CD8-positive, alpha-beta memory T cell (primary cell): Measurements from ENCODE around the gene TFR2. TPM values are rescaled to one million over a fixed set of nuclear protein-coding genes. Genes with fewer than 3 reads are reported as not detected.

ENCODE experiments used
- CTCF ChIA-PET: fragments of 350-600 bp; sonication (Branson Sonifier 250); formaldehyde crosslinking; loops from one replicate; lab custom pipeline; 2021; ENCODE audit warnings: antibody characterized with exemption; lab: Charles Lee
- POLR2A ChIA-PET: fragments of 350-600 bp; sonication (Branson Sonifier 250); formaldehyde crosslinking; loops from one replicate; lab custom pipeline; 2021; ENCODE audit warnings: antibody characterized with exemption; lab: Charles Lee
- DNase-seq, 5 donors: peaks; one replicate each; pipeline versions ENCODE4 v3.0.0 to v3.0.0-alpha.2; 2020 to 2022; ENCODE audit warnings: mixed read lengths in 1 of 5
- H3K27ac ChIP-seq: one replicate; pipeline ENCODE4 v1.7.0; 2013; ENCODE audit warnings: low read depth, mild to moderate bottlenecking, low read length, moderate library complexity
- H3K27me3 ChIP-seq: 2 replicates; pipeline ENCODE4 v1.7.0; 2013; ENCODE audit warnings: low read length, mild to moderate bottlenecking; ENCODE audit not compliant: insufficient read depth, poor library complexity, severe bottlenecking
- H3K36me3 ChIP-seq: 2 replicates; pipeline ENCODE4 v1.7.0; 2013; ENCODE audit warnings: mild to moderate bottlenecking, low read length, moderate library complexity; ENCODE audit not compliant: insufficient read depth
- H3K4me1 ChIP-seq: 2 replicates; pipeline ENCODE4 v1.7.0; 2013; ENCODE audit warnings: mild to moderate bottlenecking, low read length, moderate library complexity; ENCODE audit not compliant: insufficient read depth
- H3K4me3 ChIP-seq: 2 replicates; pipeline ENCODE4 v1.7.0; 2013; ENCODE audit warnings: mild to moderate bottlenecking, low read length
- H3K9me3 ChIP-seq: 2 replicates; pipeline ENCODE4 v1.7.0; 2013; ENCODE audit warnings: mild to moderate bottlenecking, low read length
- H3K27ac Mint-ChIP-seq, 8 donors: one replicate each; pipeline ENCODE4 v1.8.0; 2020 to 2021; ENCODE audit warnings: mixed read lengths in 8 of 8, mild to moderate bottlenecking in 6 of 8, inconsistent platforms in 3 of 8, moderate library complexity in 3 of 8
- H3K27me3 Mint-ChIP-seq, 2 donors: one replicate each; pipeline ENCODE4 v1.8.0; 2020 to 2021; ENCODE audit warnings: mixed read lengths in 2 of 2, mild to moderate bottlenecking in 1 of 2, moderate library complexity in 1 of 2
- H3K36me3 Mint-ChIP-seq, 3 donors: one replicate each; pipeline ENCODE4 v1.8.0; 2020 to 2021; ENCODE audit warnings: mixed read lengths in 3 of 3, inconsistent platforms in 1 of 3, mild to moderate bottlenecking in 1 of 3
- H3K4me1 Mint-ChIP-seq, 3 donors: one replicate each; pipeline ENCODE4 v1.8.0; 2020 to 2021; ENCODE audit warnings: mixed read lengths in 3 of 3, inconsistent platforms in 1 of 3, mild to moderate bottlenecking in 1 of 3
- H3K4me3 Mint-ChIP-seq, 7 donors: one replicate each; pipeline ENCODE4 v1.8.0; 2020 to 2021; ENCODE audit warnings: mixed read lengths in 7 of 7, mild to moderate bottlenecking in 6 of 7, moderate library complexity in 4 of 7, inconsistent platforms in 2 of 7
- H3K9me3 Mint-ChIP-seq, 5 donors: one replicate each; pipeline ENCODE4 v1.8.0; 2020 to 2022; ENCODE audit warnings: mixed read lengths in 5 of 5, mild to moderate bottlenecking in 3 of 5, moderate library complexity in 2 of 5, inconsistent platforms in 1 of 5
- polyA plus RNA-seq: library from polyadenylated mRNA; unstranded; fragments of 300-500 nt; fragmentation: Illumina TruSeq; gene quantifications from one replicate; pipeline ENCODE4 v1.2.3, GENCODE V29; 2021
- total RNA-seq, 2 experiments: library from RNA; stranded (reverse); gene quantifications; one replicate each; pipeline ENCODE4 v1.2.3, GENCODE V29; 2021

Gene TFR2
- total and polyA plus RNA-seq, 3 experiments from 2014 or later: 2.7 to 17.7 (median 14.6) TPM

- Histone ChIP-seq H3K4me3 (no peak overlapping the region), H3K36me3 (peaks cover 64% of the 10 kb centered on the region), H3K27ac (no peak overlapping the region), H3K4me1 (peaks cover 50% of the 10 kb centered on the region), H3K9me3 (no peaks in the 10 kb centered on the region), H3K27me3 (no peaks in the 10 kb centered on the region)
- no peaks in the 10 kb centered on the region for H3K9me3 Mint-ChIP-seq
- no peaks in the 10 kb centered on the region for H3K27me3 Mint-ChIP-seq
- CTCF ChIA-PET: interaction anchor here (0.9 to 1.2 kb wide), 2 partner anchors 20 to 32 kb away, joined by 3 to 4 read pairs; partner anchors contain the start of gene MOSPD3
- H3K36me3 Mint-ChIP-seq: peaks cover 0 to 54% (median 2%) of the 10 kb centered on the region in 3 donors
- H3K27ac Mint-ChIP-seq: no peak overlapping the region
- DNase-seq: no peak
- peak overlapping the region in 1 of 7 donors; percentile 57 for H3K4me3 Mint-ChIP-seq
- H3K4me1 Mint-ChIP-seq: peaks cover 23 to 43% (median 27%) of the 10 kb centered on the region in 3 donors
- POLR2A ChIA-PET: interaction anchor here (0.6 to 6.0 kb wide), 2 partner anchors 9 to 44 kb away, joined by 3 to 42 read pairs; no protein-coding TSS in a partner anchor
These were observed 60.7 kb downstream of the TFR2 start for GRCh38 chr7:100580466-100581283.

GRCh38 chr7:100578246-100579183 is 62.8 kb downstream of the TFR2 start:
- Histone ChIP-seq H3K27ac (no peak overlapping the region), H3K9me3 (no peaks in the 10 kb centered on the region), H3K27me3 (no peaks in the 10 kb centered on the region), H3K4me1 (peaks cover 34% of the 10 kb centered on the region), H3K4me3 (no peak overlapping the region), H3K36me3 (peaks cover 72% of the 10 kb centered on the region)
- no peaks in the 10 kb centered on the region for H3K27me3 Mint-ChIP-seq
- POLR2A ChIA-PET: interaction anchor here (1.2 kb wide), 1 partner anchor 7 kb away, joined by 3 read pairs; the partner anchor contains the start of genes FBXO24 and LRCH4
- CTCF ChIA-PET: interaction anchor here (1.1 to 4.1 kb wide), 3 partner anchors 8 to 18 kb away, joined by 3 to 19 read pairs (median 6); partner anchors contain the start of genes FBXO24 and LRCH4
- H3K4me3 Mint-ChIP-seq: no peak overlapping the region
- H3K36me3 Mint-ChIP-seq: peaks cover 0 to 57% (median 4%) of the 10 kb centered on the region in 3 donors
- no peaks in the 10 kb centered on the region for H3K9me3 Mint-ChIP-seq
- no peak for DNase-seq
- H3K27ac Mint-ChIP-seq: peak overlapping the region in 1 of 8 donors; percentile 91
- H3K4me1 Mint-ChIP-seq: peaks cover 11 to 23% (median 13%) of the 10 kb centered on the region in 3 donors

GRCh38 chr7:100577507-100577906 is 63.8 kb downstream of the TFR2 start:
- DNase-seq: peak in 1 of 5 donors; percentile 45
- ChIA-PET POLR2A (interaction anchor here (1.2 kb wide), 1 partner anchor 8 kb away, joined by 3 read pairs; the partner anchor contains the start of genes FBXO24 and LRCH4), CTCF (interaction anchor here (2.0 to 4.1 kb wide), 3 partner anchors 9 to 18 kb away, joined by 6 to 19 read pairs (median 6); partner anchors contain the start of genes FBXO24 and LRCH4)
- Mint-ChIP-seq H3K36me3 (peaks cover 0 to 54% (median 4%) of the 10 kb centered on the region in 3 donors), H3K4me3 (no peak overlapping the region), H3K9me3 (no peaks in the 10 kb centered on the region), H3K4me1 (peaks cover 1 to 13% (median 3%) of the 10 kb centered on the region in 3 donors), H3K27ac (no peak overlapping the region), H3K27me3 (no peaks in the 10 kb centered on the region)
- Histone ChIP-seq H3K4me1 (peaks cover 24% of the 10 kb centered on the region), H3K27ac (no peak overlapping the region), H3K27me3 (no peaks in the 10 kb centered on the region), H3K4me3 (no peak overlapping the region), H3K36me3 (peaks cover 71% of the 10 kb centered on the region), H3K9me3 (no peaks in the 10 kb centered on the region)

- POLR2A ChIA-PET: interaction anchor here (1.2 kb wide), 1 partner anchor 9 kb away, joined by 3 read pairs; the partner anchor contains the start of genes FBXO24 and LRCH4
- no peak overlapping the region for H3K4me3 Mint-ChIP-seq
- H3K27ac Mint-ChIP-seq: no peak overlapping the region
- Histone ChIP-seq H3K27ac (no peak overlapping the region), H3K36me3 (peaks cover 67% of the 10 kb centered on the region), H3K4me1 (peaks cover 20% of the 10 kb centered on the region), H3K27me3 (no peaks in the 10 kb centered on the region), H3K4me3 (no peak overlapping the region), H3K9me3 (no peaks in the 10 kb centered on the region)
- peak in 1 of 5 donors; percentile 45 for DNase-seq
- H3K4me1 Mint-ChIP-seq: peaks cover under 1 to 11% (median 4%) of the 10 kb centered on the region in 3 donors
- H3K27me3 Mint-ChIP-seq: no peaks in the 10 kb centered on the region
- CTCF ChIA-PET: interaction anchor here (2.0 to 4.1 kb wide), 3 partner anchors 9 to 18 kb away, joined by 6 to 19 read pairs (median 6); partner anchors contain the start of genes FBXO24 and LRCH4
- H3K36me3 Mint-ChIP-seq: peaks cover 0 to 56% (median 4%) of the 10 kb centered on the region in 3 donors
- no peaks in the 10 kb centered on the region for H3K9me3 Mint-ChIP-seq
These were observed 64.2 kb downstream of the TFR2 start for GRCh38 chr7:100577103-100577502.

GRCh38 chr7:100576384-100576993 is 64.9 kb downstream of the TFR2 start:
- POLR2A ChIA-PET: no interaction called here
- DNase-seq: no peak
- peaks cover 19% of the 10 kb centered on the region for H3K4me1 ChIP-seq
- H3K9me3 Mint-ChIP-seq: no peaks in the 10 kb centered on the region
- CTCF ChIA-PET: interaction anchor here (2.0 to 4.1 kb wide), 2 partner anchors 12 to 17 kb away, joined by 6 to 19 read pairs; no protein-coding TSS in a partner anchor
- H3K27me3 ChIP-seq: no peaks in the 10 kb centered on the region
- H3K27me3 Mint-ChIP-seq: no peaks in the 10 kb centered on the region
- H3K4me3 ChIP-seq: no peak overlapping the region
- no peaks in the 10 kb centered on the region for H3K9me3 ChIP-seq
- H3K27ac ChIP-seq: no peak overlapping the region
- peak overlapping the region in 1 of 8 donors; percentile 58 for H3K27ac Mint-ChIP-seq
- peaks cover 0 to 62% (median 4%) of the 10 kb centered on the region in 3 donors for H3K36me3 Mint-ChIP-seq
- H3K4me1 Mint-ChIP-seq: peaks cover 6 to 11% (median 10%) of the 10 kb centered on the region in 3 donors
- no peak overlapping the region for H3K4me3 Mint-ChIP-seq
- H3K36me3 ChIP-seq: peaks cover 61% of the 10 kb centered on the region

GRCh38 chr7:100575746-100576383 is 65.5 kb downstream of the TFR2 start:
- no peak overlapping the region for H3K27ac ChIP-seq
- no peaks in the 10 kb centered on the region for H3K9me3 Mint-ChIP-seq
- no peaks in the 10 kb centered on the region for H3K27me3 ChIP-seq
- H3K4me3 ChIP-seq: no peak overlapping the region
- DNase-seq: no peak
- POLR2A ChIA-PET: no interaction called here
- peaks cover 19% of the 10 kb centered on the region for H3K4me1 ChIP-seq
- no peak overlapping the region for H3K4me3 Mint-ChIP-seq
- no peak overlapping the region for H3K27ac Mint-ChIP-seq
- peaks cover 55% of the 10 kb centered on the region for H3K36me3 ChIP-seq
- CTCF ChIA-PET: interaction anchor here (2.0 to 4.1 kb wide), 2 partner anchors 12 to 16 kb away, joined by 6 to 19 read pairs; no protein-coding TSS in a partner anchor
- H3K36me3 Mint-ChIP-seq: peaks cover 0 to 62% (median 4%) of the 10 kb centered on the region in 3 donors
- no peaks in the 10 kb centered on the region for H3K9me3 ChIP-seq
- peaks cover 6 to 17% (median 16%) of the 10 kb centered on the region in 3 donors for H3K4me1 Mint-ChIP-seq
- H3K27me3 Mint-ChIP-seq: no peaks in the 10 kb centered on the region
